ENCODE data around the gene CD9.

- TF ChIP-seq POLR2AphosphoS5 (IDR thresholded peaks at IDR 0.05; ENCODE audit: borderline replicate concordance, low read depth, low read length) (no peak), EZH2 (IDR thresholded peaks at IDR 0.05) (no peak), FOXP2 (optimal IDR thresholded peaks at IDR 0.05; ENCODE audit: control extremely low read depth, extremely low read length, insufficient read depth) (no peak)
Measured at GRCh38 chr12:6183689-6184428, 16.3 kb upstream of the CD9 start.

Data from SK-N-MC (cell line).